ENCODE data around the gene FLOT2. TPM values are rescaled to one million over a fixed set of nuclear protein-coding genes. Genes with fewer than 3 reads are reported as not detected.

FLOT2 gene
- total RNA-seq, 1 donor from 2014 or later, result 56.2 TPM

GRCh38 chr17:28901866-28902818, 4.6 kb upstream of the FLOT2 start:
- Histone ChIP-seq H3K27ac (peak overlapping the region; percentile 89), H3K4me3 (peak overlapping the region; percentile 65 to 69), H3K9me3 (no peaks in the 10 kb centered on the region), H3K36me3 (peaks cover 0 to 15% of the 10 kb centered on the region in 2 donors), H3K27me3 (no peaks in the 10 kb centered on the region), H3K4me1 (peaks cover 44% of the 10 kb centered on the region)
- TF ChIP-seq, protein P1, sequence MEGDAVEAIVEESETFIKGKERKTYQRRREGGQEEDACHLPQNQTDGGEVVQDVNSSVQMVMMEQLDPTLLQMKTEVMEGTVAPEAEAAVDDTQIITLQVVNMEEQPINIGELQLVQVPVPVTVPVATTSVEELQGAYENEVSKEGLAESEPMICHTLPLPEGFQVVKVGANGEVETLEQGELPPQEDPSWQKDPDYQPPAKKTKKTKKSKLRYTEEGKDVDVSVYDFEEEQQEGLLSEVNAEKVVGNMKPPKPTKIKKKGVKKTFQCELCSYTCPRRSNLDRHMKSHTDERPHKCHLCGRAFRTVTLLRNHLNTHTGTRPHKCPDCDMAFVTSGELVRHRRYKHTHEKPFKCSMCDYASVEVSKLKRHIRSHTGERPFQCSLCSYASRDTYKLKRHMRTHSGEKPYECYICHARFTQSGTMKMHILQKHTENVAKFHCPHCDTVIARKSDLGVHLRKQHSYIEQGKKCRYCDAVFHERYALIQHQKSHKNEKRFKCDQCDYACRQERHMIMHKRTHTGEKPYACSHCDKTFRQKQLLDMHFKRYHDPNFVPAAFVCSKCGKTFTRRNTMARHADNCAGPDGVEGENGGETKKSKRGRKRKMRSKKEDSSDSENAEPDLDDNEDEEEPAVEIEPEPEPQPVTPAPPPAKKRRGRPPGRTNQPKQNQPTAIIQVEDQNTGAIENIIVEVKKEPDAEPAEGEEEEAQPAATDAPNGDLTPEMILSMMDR (IDR thresholded peaks at IDR 0.05), result no peak
- TF ChIP-seq POLR2AphosphoS5 (IDR thresholded peaks at IDR 0.05; ENCODE audit: insufficient read depth in 1 of 2, low read depth in 1 of 2) (peak in 1 of 2 donors; percentile 14), POLR2A (IDR thresholded peaks at IDR 0.05) (no peak)
- intact Hi-C loops (cut with DNase I), result no loop called here
- no peak for DNase-seq (ENCODE audit: extremely low spot score in 2 of 2)

DNA sequence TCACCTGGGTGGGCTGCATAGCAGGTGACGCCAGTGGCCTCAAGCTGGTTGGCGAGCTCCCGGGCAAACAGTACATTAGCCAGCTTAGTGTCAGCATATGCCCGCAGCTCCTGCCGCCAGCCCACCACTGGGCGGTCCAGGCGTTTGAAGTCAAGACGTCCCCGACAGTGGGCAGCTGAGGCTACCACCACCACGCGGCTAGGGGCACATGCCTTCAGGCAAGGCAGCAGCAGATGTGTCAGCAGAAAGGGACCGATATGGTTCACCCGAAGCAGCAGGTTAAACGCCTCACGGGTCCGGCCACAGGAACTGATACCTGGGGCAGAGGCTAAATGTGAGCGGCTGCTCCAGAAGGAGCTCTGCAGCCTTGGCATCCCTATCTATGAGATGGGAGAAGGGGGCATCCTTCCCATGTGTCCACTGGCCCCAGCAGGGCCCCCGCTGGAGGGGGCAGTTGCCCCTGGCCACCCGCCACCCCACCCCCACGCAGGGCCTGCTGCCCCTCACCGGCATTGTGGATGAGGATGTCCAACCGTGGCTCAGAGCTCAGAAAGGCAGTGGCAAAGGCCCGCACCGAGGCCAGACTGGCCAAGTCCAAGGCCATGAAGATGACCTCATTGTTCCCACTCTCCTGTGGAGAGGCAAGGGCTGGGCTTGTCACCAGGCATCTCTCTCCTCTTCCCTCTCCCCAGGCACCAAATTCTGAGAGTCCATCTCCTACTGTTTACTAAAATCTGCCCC, 3.6 kb upstream of the FLOT2 start:
- Histone ChIP-seq H3K27me3 (no peaks in the 10 kb centered on the region), H3K4me3 (no peak overlapping the region), H3K9me3 (no peaks in the 10 kb centered on the region), H3K36me3 (peaks cover 0 to 8% of the 10 kb centered on the region in 2 donors), H3K4me1 (peaks cover 41% of the 10 kb centered on the region), H3K27ac (no peak overlapping the region)
- DNase-seq (ENCODE audit: extremely low spot score in 2 of 2), result no peak
- intact Hi-C loops (cut with DNase I), result no loop called here
- no peak for TF ChIP-seq POLR2AphosphoS5 (IDR thresholded peaks at IDR 0.05; ENCODE audit: insufficient read depth in 1 of 2, low read depth in 1 of 2)
- TF ChIP-seq, protein P1 (IDR thresholded peaks at IDR 0.05), result no peak
- no peak for TF ChIP-seq POLR2A (IDR thresholded peaks at IDR 0.05)

- H3K4me1 ChIP-seq, result peaks cover 57% of the 10 kb centered on the region
- TF ChIP-seq, protein P1 (IDR thresholded peaks at IDR 0.05), result no peak
- TF ChIP-seq POLR2AphosphoS5 (IDR thresholded peaks at IDR 0.05; ENCODE audit: insufficient read depth in 1 of 2, low read depth in 1 of 2), result no peak
- TF ChIP-seq POLR2A (IDR thresholded peaks at IDR 0.05), result no peak
Observed at GRCh38 chr17:28899212-28899815, 1.8 kb upstream of the FLOT2 start.

DNA sequence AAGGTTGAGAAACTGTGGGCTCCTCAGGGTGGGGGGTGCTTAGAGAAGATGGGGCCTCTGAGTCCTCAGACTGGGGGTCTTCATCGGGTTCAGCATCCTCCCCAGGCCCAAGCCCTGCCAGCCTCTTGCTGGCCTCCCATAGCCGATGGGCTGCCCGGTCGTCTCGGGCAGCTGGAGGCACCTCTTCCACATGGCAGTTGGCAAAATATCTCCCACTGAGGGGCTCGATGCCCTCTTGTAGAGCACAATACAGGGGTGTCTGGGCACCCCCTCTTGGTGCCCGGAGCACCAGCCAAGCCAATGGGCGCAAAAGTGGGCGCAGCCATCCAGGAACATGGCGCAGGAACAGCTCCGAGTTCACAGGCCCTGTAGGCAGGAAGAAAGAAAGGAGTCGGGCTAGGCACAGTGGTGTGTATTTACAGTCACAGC, 1.0 kb upstream of the FLOT2 start:
- intact Hi-C loops (cut with DNase I), result loop anchor here (5.0 kb wide), 1 partner anchor 136 kb away; no protein-coding TSS in a partner anchor
- no peaks in the 10 kb centered on the region for H3K36me3 ChIP-seq
- no peaks in the 10 kb centered on the region for H3K9me3 ChIP-seq
- no peak for DNase-seq (ENCODE audit: extremely low spot score in 2 of 2)
- peaks cover 61% of the 10 kb centered on the region for H3K4me1 ChIP-seq
- no peaks in the 10 kb centered on the region for H3K27me3 ChIP-seq
- H3K4me3 ChIP-seq, result no peak overlapping the region
- peak overlapping the region; percentile 93 for H3K27ac ChIP-seq
- no peak for TF ChIP-seq POLR2AphosphoS5 (IDR thresholded peaks at IDR 0.05; ENCODE audit: insufficient read depth in 1 of 2, low read depth in 1 of 2)
- no peak for TF ChIP-seq POLR2A (IDR thresholded peaks at IDR 0.05)
- TF ChIP-seq, protein P1 (IDR thresholded peaks at IDR 0.05), result no peak

More at GRCh38 chr17:28899212-28899815, 1.8 kb upstream of the FLOT2 start:
- H3K27ac ChIP-seq, result no peak overlapping the region
- DNase-seq (ENCODE audit: extremely low spot score in 2 of 2), result no peak
- no peaks in the 10 kb centered on the region for H3K36me3 ChIP-seq
- H3K27me3 ChIP-seq, result no peaks in the 10 kb centered on the region
- intact Hi-C loops (cut with DNase I), result loop anchor here (5.0 kb wide), 1 partner anchor 137 kb away; no protein-coding TSS in a partner anchor
- no peak overlapping the region for H3K4me3 ChIP-seq
- H3K9me3 ChIP-seq, result no peaks in the 10 kb centered on the region
